Lower lobe of right lung (tissue), 2 donors: Measurements from ENCODE around the gene SLFN5. TPM values are rescaled to one million over a fixed set of nuclear protein-coding genes. Genes with fewer than 3 reads are reported as not detected.
"Not testable (repeated sequence)": the region's sequence is repeated elsewhere in the genome, so short reads cannot be mapped to it uniquely, and the experiment has no call there.

Source experiments
- ATAC-seq, 2 donors: fragments of 200-7000 bp; cut with Tn5 transposase; one replicate each; pipeline ENCODE4 v1.9.1; 2020 to 2022; ENCODE audit warnings: mild to moderate bottlenecking in 2 of 2, moderate library complexity in 2 of 2
- DNase-seq: peaks from one replicate; pipeline ENCODE4 v3.0.0-alpha.2; 2020
- H3K27ac ChIP-seq: fragments of 200-600 bp; one replicate; pipeline ENCODE4 v1.8.0; 2022
- H3K27me3 ChIP-seq: fragments of 200-600 bp; one replicate; pipeline ENCODE4 v1.8.0; 2022; ENCODE audit warnings: low read depth
- H3K36me3 ChIP-seq: fragments of 200-600 bp; one replicate; pipeline ENCODE4 v1.8.0; 2022; ENCODE audit warnings: mild to moderate bottlenecking
- H3K4me1 ChIP-seq: fragments of 200-600 bp; one replicate; pipeline ENCODE4 v1.8.0; 2022
- H3K4me3 ChIP-seq: fragments of 200-600 bp; one replicate; pipeline ENCODE4 v1.8.0; 2022; ENCODE audit warnings: mild to moderate bottlenecking
- H3K9me3 ChIP-seq: fragments of 200-600 bp; one replicate; pipeline ENCODE4 v1.8.0; 2022
- CTCF ChIP-seq: fragments of 200-600 bp; IDR thresholded peaks from one replicate; pipeline ENCODE4 v1.8.0; 2022; ENCODE audit warnings: antibody characterized with exemption, mild to moderate bottlenecking
- intact Hi-C: fragments of 100-400 bp; cut with DNase I; formaldehyde crosslinking; loops from one replicate; pipeline ENCODE4 v1.11.0; 2022
- total RNA-seq: library from RNA; stranded (reverse); fragmentation: NEBNext Ultra II Directional; extraction: Animal tissue kit (Norgen Biotek cat#: 25700); gene quantifications from one replicate; pipeline ENCODE4 v1.2.1, GENCODE V29; 2021
- donor health status: DM: no; HTN: yes; CAD: no; lungs with severe emphysema.

SLFN5 gene
- total RNA-seq, 1 donor from 2014 or later, result 47.6 TPM

- Histone ChIP-seq H3K36me3 (no peaks in the 10 kb centered on the region), H3K27ac (no peak overlapping the region), H3K4me1 (no peaks in the 10 kb centered on the region), H3K9me3 (no peaks in the 10 kb centered on the region), H3K27me3 (no peaks in the 10 kb centered on the region), H3K4me3 (no peak overlapping the region)
- DNase-seq (no peak), ATAC-seq (no peak)
- intact Hi-C loops, result no loop called here
- TF ChIP-seq CTCF, result no peak
These were observed 51.9 kb downstream of the SLFN5 start for GRCh38 chr17:35294756-35295155.

GRCh38 chr17:35295686-35296085 is 52.8 kb downstream of the SLFN5 start:
- ATAC-seq (no peak), DNase-seq (no peak)
- Histone ChIP-seq H3K4me1 (no peaks in the 10 kb centered on the region), H3K4me3 (no peak overlapping the region), H3K27me3 (no peaks in the 10 kb centered on the region), H3K27ac (no peak overlapping the region), H3K9me3 (no peaks in the 10 kb centered on the region), H3K36me3 (no peaks in the 10 kb centered on the region)
- intact Hi-C loops, result no loop called here
- TF ChIP-seq CTCF, result no peak

- intact Hi-C loops, result no loop called here
- no peak overlapping the region for H3K27ac ChIP-seq
- DNase-seq, result no peak
- no peak for TF ChIP-seq CTCF
- H3K27me3 ChIP-seq, result no peaks in the 10 kb centered on the region
- no peaks in the 10 kb centered on the region for H3K9me3 ChIP-seq
- ATAC-seq, result no peak
- H3K4me1 ChIP-seq, result no peaks in the 10 kb centered on the region
- no peaks in the 10 kb centered on the region for H3K36me3 ChIP-seq
- no peak overlapping the region for H3K4me3 ChIP-seq
These were observed 54.8 kb downstream of the SLFN5 start for GRCh38 chr17:35297666-35298065.

GRCh38 chr17:35298639-35299038 is 55.8 kb downstream of the SLFN5 start:
- H3K27me3 ChIP-seq, result no peaks in the 10 kb centered on the region
- peaks cover 5% of the 10 kb centered on the region for H3K9me3 ChIP-seq
- DNase-seq (no peak), ATAC-seq (no peak)
- no peak overlapping the region for H3K4me3 ChIP-seq
- no peaks in the 10 kb centered on the region for H3K36me3 ChIP-seq
- TF ChIP-seq CTCF, result no peak
- intact Hi-C loops, result no loop called here
- no peaks in the 10 kb centered on the region for H3K4me1 ChIP-seq
- no peak overlapping the region for H3K27ac ChIP-seq

- DNase-seq (peak; percentile 51), ATAC-seq (peak; percentile 76 to 77)
- Histone ChIP-seq H3K36me3 (no peaks in the 10 kb centered on the region), H3K27ac (no peak overlapping the region), H3K4me3 (no peak overlapping the region), H3K9me3 (peaks cover 8% of the 10 kb centered on the region), H3K27me3 (no peaks in the 10 kb centered on the region), H3K4me1 (no peaks in the 10 kb centered on the region)
- intact Hi-C loops, result no loop called here
- TF ChIP-seq CTCF, result no peak
These were observed 56.3 kb downstream of the SLFN5 start for GRCh38 chr17:35299135-35299534.

- H3K27me3 ChIP-seq, H3K36me3 ChIP-seq, H3K4me3 ChIP-seq, H3K9me3 ChIP-seq, ATAC-seq, DNase-seq, intact Hi-C loops, H3K27ac ChIP-seq: not testable (repeated sequence)
- peaks cover 20% of the 10 kb centered on the region for H3K4me1 ChIP-seq
These were observed 66.5 kb downstream of the SLFN5 start for GRCh38 chr17:35309345-35309744.
